ENCODE measurements around the gene KCNH1. TPM values are rescaled to one million over a fixed set of nuclear protein-coding genes. Genes with fewer than 3 reads are reported as not detected.

KCNH1 gene
- total RNA-seq, 1 experiment from 2014 or later: not detected

DNA sequence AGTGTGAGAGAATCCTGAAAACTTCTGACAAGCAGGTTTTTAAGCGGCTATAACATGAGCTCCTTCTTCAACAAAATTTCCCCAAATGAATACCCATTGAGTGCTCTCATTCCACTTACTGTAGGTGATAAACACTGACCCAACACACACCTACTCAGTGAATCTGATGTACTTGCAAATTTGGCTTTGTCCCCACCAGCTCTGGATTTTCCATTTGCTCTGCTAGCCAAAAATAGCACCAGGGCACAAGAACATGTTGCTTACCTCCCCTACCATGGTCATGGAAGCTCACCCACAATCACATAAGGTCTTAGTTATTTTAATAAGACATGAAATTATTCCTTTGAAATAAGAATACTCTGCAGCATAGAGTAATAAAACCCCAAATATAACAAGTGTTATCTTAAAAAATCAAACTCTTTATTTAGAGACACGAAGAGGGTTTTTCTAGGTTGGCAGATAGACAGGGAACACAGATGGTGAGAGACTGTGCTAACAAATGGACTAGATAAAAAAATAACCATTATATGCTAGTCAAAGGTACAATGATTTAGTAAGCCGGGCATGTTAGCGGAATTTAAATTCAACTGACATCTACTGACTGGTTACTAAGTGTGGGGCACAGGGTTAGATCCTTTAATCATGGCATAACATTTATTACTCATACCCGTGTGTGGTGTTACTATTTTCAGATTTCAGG, 291.9 kb downstream of the KCNH1 start:
- H3K36me3 ChIP-seq (ENCODE audit: insufficient read depth, low read length, poor library complexity, severe bottlenecking): no peaks in the 10 kb centered on the region
- no peaks in the 10 kb centered on the region for H3K4me1 ChIP-seq (ENCODE audit: insufficient read depth, low read length, poor library complexity, severe bottlenecking)
- BruUV-seq (replicated peaks): no TSS peak
- DNase-seq (ENCODE audit: low spot score): no peak
- POLR2A ChIA-PET (ENCODE audit: low non-redundant PET): no interaction called here
- intact Hi-C loops (cut with micrococcal nuclease; ENCODE audit: unreplicated experiment): no loop called here
- no peaks in the 10 kb centered on the region for H3K9me3 ChIP-seq (ENCODE audit: low read depth, low read length, poor library complexity, severe bottlenecking)
- no peak overlapping the region for H3K4me3 ChIP-seq (ENCODE audit: low read depth, low read length, poor library complexity, severe bottlenecking)
- CTCF ChIA-PET: no interaction called here
- H3K27me3 ChIP-seq (replicated peaks; ENCODE audit: insufficient read depth, low read depth, low read length, poor library complexity): peaks cover 27% of the 10 kb centered on the region
- no peak overlapping the region for H3K27ac ChIP-seq (ENCODE audit: low read depth, low read length, poor library complexity, severe bottlenecking)
- no peak for TF ChIP-seq EZH2 (IDR thresholded peaks at IDR 0.05; ENCODE audit: borderline replicate concordance, low read depth, low read length, poor library complexity, severe bottlenecking)
- TF ChIP-seq, protein P1, sequence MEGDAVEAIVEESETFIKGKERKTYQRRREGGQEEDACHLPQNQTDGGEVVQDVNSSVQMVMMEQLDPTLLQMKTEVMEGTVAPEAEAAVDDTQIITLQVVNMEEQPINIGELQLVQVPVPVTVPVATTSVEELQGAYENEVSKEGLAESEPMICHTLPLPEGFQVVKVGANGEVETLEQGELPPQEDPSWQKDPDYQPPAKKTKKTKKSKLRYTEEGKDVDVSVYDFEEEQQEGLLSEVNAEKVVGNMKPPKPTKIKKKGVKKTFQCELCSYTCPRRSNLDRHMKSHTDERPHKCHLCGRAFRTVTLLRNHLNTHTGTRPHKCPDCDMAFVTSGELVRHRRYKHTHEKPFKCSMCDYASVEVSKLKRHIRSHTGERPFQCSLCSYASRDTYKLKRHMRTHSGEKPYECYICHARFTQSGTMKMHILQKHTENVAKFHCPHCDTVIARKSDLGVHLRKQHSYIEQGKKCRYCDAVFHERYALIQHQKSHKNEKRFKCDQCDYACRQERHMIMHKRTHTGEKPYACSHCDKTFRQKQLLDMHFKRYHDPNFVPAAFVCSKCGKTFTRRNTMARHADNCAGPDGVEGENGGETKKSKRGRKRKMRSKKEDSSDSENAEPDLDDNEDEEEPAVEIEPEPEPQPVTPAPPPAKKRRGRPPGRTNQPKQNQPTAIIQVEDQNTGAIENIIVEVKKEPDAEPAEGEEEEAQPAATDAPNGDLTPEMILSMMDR (conservative IDR thresholded peaks at IDR 0.05; ENCODE audit: low read depth, low read length): no peak

DNA sequence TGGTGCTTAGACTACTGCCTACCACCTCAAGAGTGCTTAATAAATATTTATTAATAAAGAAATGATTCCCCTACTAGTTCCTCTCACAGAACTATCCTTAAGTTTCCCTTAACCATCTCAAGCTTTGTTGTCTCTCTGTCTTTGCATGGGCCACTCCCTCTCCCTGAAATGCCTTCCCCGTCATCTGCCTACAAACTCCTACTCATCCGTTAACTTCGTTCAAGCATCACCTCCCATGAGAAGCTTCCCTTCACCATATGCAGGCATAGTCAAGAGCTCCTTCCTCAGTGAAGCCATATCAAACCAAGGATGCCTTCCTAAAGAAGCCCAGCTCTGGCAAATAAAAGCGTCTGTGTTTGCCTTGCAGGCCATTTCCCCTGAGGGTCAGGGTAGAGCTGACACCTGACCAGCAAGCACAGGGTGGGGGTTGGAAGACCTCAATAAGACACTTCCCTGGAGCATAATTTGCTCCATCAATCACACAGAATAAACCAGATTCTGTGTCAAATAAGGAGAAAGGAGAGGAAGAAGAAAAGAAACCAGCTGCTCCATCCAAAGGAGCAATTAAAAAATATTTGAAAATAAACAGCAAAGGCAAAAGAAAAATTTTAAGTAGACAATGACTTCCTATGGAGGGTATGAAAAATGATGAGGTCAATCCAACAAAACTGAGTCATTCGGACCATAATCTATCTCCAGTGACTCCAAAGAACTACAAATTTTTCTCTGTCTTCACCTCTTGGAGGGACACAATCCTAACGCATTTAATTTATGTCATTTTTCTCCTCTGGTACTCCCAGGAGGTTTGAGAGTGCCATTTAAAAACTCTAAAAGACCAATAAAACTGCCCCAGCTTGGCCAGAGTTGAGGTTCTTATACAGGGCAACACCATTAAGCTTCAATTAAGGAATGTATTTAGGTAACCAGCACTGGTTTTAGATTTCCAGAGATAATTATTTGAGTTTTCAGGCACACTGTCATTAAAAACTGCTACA, 303.6 kb downstream of the KCNH1 start:
- CTCF ChIA-PET: no interaction called here
- POLR2A ChIA-PET (ENCODE audit: low non-redundant PET): no interaction called here
- no TSS peak for BruUV-seq (replicated peaks)

DNA sequence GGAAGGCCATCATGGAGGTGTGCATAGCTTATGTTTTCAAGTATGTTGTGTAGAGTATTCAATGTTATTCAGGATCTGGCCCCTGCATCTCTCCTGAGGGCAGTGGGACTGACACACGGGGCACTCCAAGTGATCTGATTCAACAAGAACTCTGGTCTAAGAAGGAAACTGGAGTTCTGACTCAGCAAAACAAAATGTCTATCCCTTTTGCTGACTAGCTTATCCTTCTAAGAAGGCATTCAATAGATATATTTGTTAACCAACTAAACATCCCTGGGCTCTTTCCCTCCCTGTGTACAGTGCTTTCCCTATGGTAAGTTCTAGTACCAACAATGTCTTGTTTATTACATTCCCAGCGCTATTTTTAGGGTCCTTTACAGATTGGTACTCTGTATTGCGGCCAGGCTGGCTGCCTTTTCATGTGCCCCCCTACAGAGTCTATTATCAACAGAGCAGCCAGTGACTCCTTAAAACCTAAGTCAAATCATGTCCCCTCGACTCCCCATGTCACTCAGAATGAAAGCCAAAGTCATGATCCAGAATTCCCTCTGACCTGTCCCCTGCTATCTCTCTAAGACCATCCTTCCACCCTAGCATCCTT, 304.9 kb downstream of the KCNH1 start:
- no TSS peak for BruUV-seq (replicated peaks)
- CTCF ChIA-PET: no interaction called here

More for the DNA sequence above, 303.6 kb downstream of the KCNH1 start:
- H3K4me3 ChIP-seq (ENCODE audit: low read depth, low read length, poor library complexity, severe bottlenecking): no peak overlapping the region
- TF ChIP-seq, protein P1 (conservative IDR thresholded peaks at IDR 0.05; ENCODE audit: low read depth, low read length): no peak
- no peak for TF ChIP-seq EZH2 (IDR thresholded peaks at IDR 0.05; ENCODE audit: borderline replicate concordance, low read depth, low read length, poor library complexity, severe bottlenecking)
- peaks cover 34% of the 10 kb centered on the region for H3K27me3 ChIP-seq (replicated peaks; ENCODE audit: insufficient read depth, low read depth, low read length, poor library complexity)
- H3K9me3 ChIP-seq (ENCODE audit: low read depth, low read length, poor library complexity, severe bottlenecking): no peaks in the 10 kb centered on the region
- DNase-seq (ENCODE audit: low spot score): no peak
- no peaks in the 10 kb centered on the region for H3K4me1 ChIP-seq (ENCODE audit: insufficient read depth, low read length, poor library complexity, severe bottlenecking)
- H3K27ac ChIP-seq (ENCODE audit: low read depth, low read length, poor library complexity, severe bottlenecking): no peak overlapping the region
- intact Hi-C loops (cut with micrococcal nuclease; ENCODE audit: unreplicated experiment): no loop called here
- no peaks in the 10 kb centered on the region for H3K36me3 ChIP-seq (ENCODE audit: insufficient read depth, low read length, poor library complexity, severe bottlenecking)

More for the DNA sequence above, 304.9 kb downstream of the KCNH1 start:
- POLR2A ChIA-PET (ENCODE audit: low non-redundant PET): no interaction called here
- Histone ChIP-seq H3K4me3 (ENCODE audit: low read depth, low read length, poor library complexity, severe bottlenecking) (no peak overlapping the region), H3K27ac (ENCODE audit: low read depth, low read length, poor library complexity, severe bottlenecking) (no peak overlapping the region), H3K27me3 (replicated peaks; ENCODE audit: insufficient read depth, low read depth, low read length, poor library complexity) (peaks cover 34% of the 10 kb centered on the region), H3K4me1 (ENCODE audit: insufficient read depth, low read length, poor library complexity, severe bottlenecking) (no peaks in the 10 kb centered on the region), H3K9me3 (ENCODE audit: low read depth, low read length, poor library complexity, severe bottlenecking) (no peaks in the 10 kb centered on the region), H3K36me3 (ENCODE audit: insufficient read depth, low read length, poor library complexity, severe bottlenecking) (no peaks in the 10 kb centered on the region)
- TF ChIP-seq, protein P1 (conservative IDR thresholded peaks at IDR 0.05; ENCODE audit: low read depth, low read length): no peak
- TF ChIP-seq EZH2 (IDR thresholded peaks at IDR 0.05; ENCODE audit: borderline replicate concordance, low read depth, low read length, poor library complexity, severe bottlenecking): no peak
- intact Hi-C loops (cut with micrococcal nuclease; ENCODE audit: unreplicated experiment): no loop called here
- no peak for DNase-seq (ENCODE audit: low spot score)

Data from A673 (cell line).